Activated B cell treated with CpG ODN at 0.5 μM for 24 hours (primary cell): ENCODE measurements around the gene RAD9A. TPM values are rescaled to one million over a fixed set of nuclear protein-coding genes. Genes with fewer than 3 reads are reported as not detected.

Experiments
- ATAC-seq: fragments of 200-7000 bp; cut with Tn5 transposase; one replicate; pipeline ENCODE4 v1.10.0; 2021; ENCODE audit warnings: low read depth, mild to moderate bottlenecking, moderate library complexity
- CTCF ChIA-PET: fragments of 350-600 bp; sonication (Branson Sonifier 250); formaldehyde crosslinking; loops from one replicate; lab custom pipeline; 2021; ENCODE audit warnings: antibody characterized with exemption; lab: Charles Lee
- POLR2A ChIA-PET: fragments of 350-600 bp; sonication (Branson Sonifier 250); formaldehyde crosslinking; loops from one replicate; lab custom pipeline; 2021; ENCODE audit warnings: antibody characterized with exemption; lab: Charles Lee
- DNase-seq: peaks from one replicate; pipeline ENCODE4 v3.0.0; 2022
- H3K27ac Mint-ChIP-seq: one replicate; pipeline ENCODE4 v1.8.0; 2020; ENCODE audit warnings: mixed read lengths
- H3K27me3 Mint-ChIP-seq: one replicate; pipeline ENCODE4 v1.8.0; 2021; ENCODE audit warnings: mixed read lengths
- H3K36me3 Mint-ChIP-seq: one replicate; pipeline ENCODE4 v1.8.0; 2021; ENCODE audit warnings: low read depth, mixed read lengths
- H3K4me1 Mint-ChIP-seq: one replicate; pipeline ENCODE4 v1.8.0; 2021; ENCODE audit warnings: mixed read lengths
- H3K4me3 Mint-ChIP-seq: one replicate; pipeline ENCODE4 v1.8.0; 2020; ENCODE audit warnings: mild to moderate bottlenecking, mixed read lengths
- H3K9me3 Mint-ChIP-seq: one replicate; pipeline ENCODE4 v1.8.0; 2020; ENCODE audit warnings: mixed read lengths
- CTCF ChIP-seq: fragments of 200-600 bp; IDR thresholded peaks from one replicate; pipeline ENCODE4 v1.8.0; 2022; ENCODE audit warnings: antibody characterized with exemption, mild to moderate bottlenecking
- intact Hi-C: fragments of 100-400 bp; cut with micrococcal nuclease; formaldehyde crosslinking; loops from one replicate; pipeline ENCODE4 v1.15.1; 2024
- total RNA-seq: library from RNA; stranded (reverse); gene quantifications from 2 replicates; pipeline ENCODE4 v1.2.3, GENCODE V29; 2022

RAD9A gene
- total RNA-seq, 1 donor from 2014 or later = 35.2 TPM

GRCh38 chr11:67419325-67420049 lies 27.7 kb downstream of the RAD9A start:
- Mint-ChIP-seq H3K4me3 (peak overlapping the region; percentile 79), H3K4me1 (peaks cover 58% of the 10 kb centered on the region), H3K36me3 (no peaks in the 10 kb centered on the region), H3K27me3 (no peaks in the 10 kb centered on the region), H3K9me3 (no peaks in the 10 kb centered on the region), H3K27ac (peak overlapping the region; percentile 83)
- ChIA-PET CTCF (interaction anchor here (0.9 to 5.0 kb wide), 4 partner anchors 16 to 68 kb away, joined by 3 to 53 read pairs (median 3); partner anchors contain the start of genes PPP1CA and TBC1D10C), POLR2A (interaction anchor here (0.5 to 13.9 kb wide), 26 partner anchors 8 to 227 kb away, joined by 3 to 404 read pairs (median 8); partner anchors contain the start of genes AIP, CABP4, CLCF1 and CORO1B)
- no peak for TF ChIP-seq CTCF
- intact Hi-C loops = loop anchor here (1.0 to 2.0 kb wide), 3 partner anchors 9 to 17 kb away; partner anchors contain the start of genes PTPRCAP and RPS6KB2
- ATAC-seq (no peak), DNase-seq (no peak)

- no peaks in the 10 kb centered on the region for H3K9me3 Mint-ChIP-seq
- no peaks in the 10 kb centered on the region for H3K27me3 Mint-ChIP-seq
- CTCF ChIA-PET = interaction anchor here (1.0 to 5.0 kb wide), 3 partner anchors 8 to 17 kb away, joined by 3 to 53 read pairs (median 3); partner anchors contain the start of genes PPP1CA and TBC1D10C
- H3K27ac Mint-ChIP-seq = peak overlapping the region; percentile 83
- H3K4me3 Mint-ChIP-seq = peak overlapping the region; percentile 79
- H3K4me1 Mint-ChIP-seq = peaks cover 53% of the 10 kb centered on the region
- no peak for DNase-seq
- intact Hi-C loops = loop anchor here (2.0 kb wide), 1 partner anchor 17 kb away; the partner anchor contains the start of gene PTPRCAP
- POLR2A ChIA-PET = interaction anchor here (0.6 to 13.9 kb wide), 18 partner anchors 9 to 68 kb away, joined by 4 to 404 read pairs (median 17); partner anchors contain the start of genes CORO1B, POLD4, PPP1CA and PTPRCAP
- no peaks in the 10 kb centered on the region for H3K36me3 Mint-ChIP-seq
- TF ChIP-seq CTCF = no peak
- no peak for ATAC-seq
Measured at GRCh38 chr11:67420147-67420645, 28.4 kb downstream of the RAD9A start.

GRCh38 chr11:67420646-67421429 lies 29.1 kb downstream of the RAD9A start:
- Mint-ChIP-seq H3K27ac (peak overlapping the region; percentile 83), H3K27me3 (no peaks in the 10 kb centered on the region), H3K36me3 (no peaks in the 10 kb centered on the region), H3K4me3 (peak overlapping the region; percentile 79), H3K9me3 (no peaks in the 10 kb centered on the region), H3K4me1 (peaks cover 52% of the 10 kb centered on the region)
- POLR2A ChIA-PET = interaction anchor here (0.6 to 13.9 kb wide), 18 partner anchors 9 to 193 kb away, joined by 3 to 404 read pairs (median 12); partner anchors contain the start of genes CORO1B, POLD4, PPP1CA and PTPRCAP
- ATAC-seq = peak; percentile 85
- DNase-seq = peak; percentile 98
- intact Hi-C loops = loop anchor here (1.0 to 2.0 kb wide), 3 partner anchors 16 to 43 kb away; partner anchors contain the start of gene PTPRCAP
- TF ChIP-seq CTCF = no peak
- CTCF ChIA-PET = interaction anchor here (1.0 to 5.0 kb wide), 3 partner anchors 9 to 18 kb away, joined by 3 to 53 read pairs (median 3); partner anchors contain the start of genes PPP1CA and TBC1D10C

GRCh38 chr11:67421430-67422031 lies 29.7 kb downstream of the RAD9A start:
- CTCF ChIA-PET = interaction anchor here (1.0 to 5.0 kb wide), 3 partner anchors 10 to 18 kb away, joined by 3 to 53 read pairs (median 3); partner anchors contain the start of genes PPP1CA and TBC1D10C
- peaks cover 45% of the 10 kb centered on the region for H3K4me1 Mint-ChIP-seq
- POLR2A ChIA-PET = interaction anchor here (0.6 to 13.9 kb wide), 12 partner anchors 10 to 193 kb away, joined by 3 to 404 read pairs (median 12); partner anchors contain the start of genes PPP1CA, PTPRCAP, RAD9A and RPS6KB2
- peak overlapping the region; percentile 74 for H3K4me3 Mint-ChIP-seq
- ATAC-seq (no peak), DNase-seq (no peak)
- no peak for TF ChIP-seq CTCF
- H3K27ac Mint-ChIP-seq = peak overlapping the region; percentile 77
- intact Hi-C loops = loop anchor here (1.0 to 2.0 kb wide), 3 partner anchors 15 to 43 kb away; partner anchors contain the start of gene PTPRCAP
- no peaks in the 10 kb centered on the region for H3K36me3 Mint-ChIP-seq
- no peaks in the 10 kb centered on the region for H3K9me3 Mint-ChIP-seq
- H3K27me3 Mint-ChIP-seq = no peaks in the 10 kb centered on the region
